Brain microvascular endothelial cell (primary cell): ENCODE data around the gene ROR2.
"Not testable (repeated sequence)": the region's sequence is repeated elsewhere in the genome, so short reads cannot be mapped to it uniquely, and the experiment has no call there.

Experiments
- DNase-seq: peaks from one replicate; pipeline ENCODE4 v3.0.0-alpha.2; 2020
- H3K27ac ChIP-seq: fragments of 250-450 bp; sonication (Bioruptor Pico); 2 replicates; pipeline ENCODE4 v1.5.1; 2020; ENCODE audit warnings: mild to moderate bottlenecking, moderate library complexity
- H3K27me3 ChIP-seq: fragments of 250-450 bp; sonication (Bioruptor Pico); replicated peaks from 2 replicates; pipeline ENCODE4 v1.5.1; 2020; ENCODE audit warnings: mild to moderate bottlenecking
- H3K36me3 ChIP-seq: fragments of 250-450 bp; sonication (Bioruptor Pico); replicated peaks from 2 replicates; pipeline ENCODE4 v1.5.1; 2020; ENCODE audit warnings: mild to moderate bottlenecking
- H3K4me3 ChIP-seq: 2 replicates; pipeline ENCODE4 v1.5.1; 2011; ENCODE audit warnings: low read depth, mild to moderate bottlenecking, control low read depth, low read length, moderate library complexity
- in situ Hi-C: cut with HindIII; loops from 2 replicates; pipeline ENCODE4 v1.10.0; 2017; ENCODE audit warnings: low sequenced_read_pairs, low pct_ligation_motif_present
- TF ChIP-seq, protein P1 (sequence below): IDR thresholded peaks from 2 replicates; pipeline ENCODE4 v1.5.1; 2011; ENCODE audit warnings: low read depth, mild to moderate bottlenecking, moderate library complexity, low read length, control low read depth, inconsistent platforms; ENCODE audit errors: missing control alignments

Gene ROR2

GRCh38 chr9:91986248-91986647, 36.2 kb upstream of the ROR2 start:
- DNase-seq: no peak
- Histone ChIP-seq H3K36me3 (no peaks in the 10 kb centered on the region), H3K27me3 (no peaks in the 10 kb centered on the region), H3K27ac (no peak overlapping the region), H3K4me3 (no peak overlapping the region)
- in situ Hi-C loops: no loop called here
- TF ChIP-seq, protein P1, sequence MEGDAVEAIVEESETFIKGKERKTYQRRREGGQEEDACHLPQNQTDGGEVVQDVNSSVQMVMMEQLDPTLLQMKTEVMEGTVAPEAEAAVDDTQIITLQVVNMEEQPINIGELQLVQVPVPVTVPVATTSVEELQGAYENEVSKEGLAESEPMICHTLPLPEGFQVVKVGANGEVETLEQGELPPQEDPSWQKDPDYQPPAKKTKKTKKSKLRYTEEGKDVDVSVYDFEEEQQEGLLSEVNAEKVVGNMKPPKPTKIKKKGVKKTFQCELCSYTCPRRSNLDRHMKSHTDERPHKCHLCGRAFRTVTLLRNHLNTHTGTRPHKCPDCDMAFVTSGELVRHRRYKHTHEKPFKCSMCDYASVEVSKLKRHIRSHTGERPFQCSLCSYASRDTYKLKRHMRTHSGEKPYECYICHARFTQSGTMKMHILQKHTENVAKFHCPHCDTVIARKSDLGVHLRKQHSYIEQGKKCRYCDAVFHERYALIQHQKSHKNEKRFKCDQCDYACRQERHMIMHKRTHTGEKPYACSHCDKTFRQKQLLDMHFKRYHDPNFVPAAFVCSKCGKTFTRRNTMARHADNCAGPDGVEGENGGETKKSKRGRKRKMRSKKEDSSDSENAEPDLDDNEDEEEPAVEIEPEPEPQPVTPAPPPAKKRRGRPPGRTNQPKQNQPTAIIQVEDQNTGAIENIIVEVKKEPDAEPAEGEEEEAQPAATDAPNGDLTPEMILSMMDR: no peak

- TF ChIP-seq, protein P1: no peak
- in situ Hi-C loops: no loop called here
- Histone ChIP-seq H3K27me3 (no peaks in the 10 kb centered on the region), H3K27ac (no peak overlapping the region), H3K36me3 (no peaks in the 10 kb centered on the region), H3K4me3 (no peak overlapping the region)
- no peak for DNase-seq
Measured at GRCh38 chr9:91985692-91986091, 35.7 kb upstream of the ROR2 start.

DNA sequence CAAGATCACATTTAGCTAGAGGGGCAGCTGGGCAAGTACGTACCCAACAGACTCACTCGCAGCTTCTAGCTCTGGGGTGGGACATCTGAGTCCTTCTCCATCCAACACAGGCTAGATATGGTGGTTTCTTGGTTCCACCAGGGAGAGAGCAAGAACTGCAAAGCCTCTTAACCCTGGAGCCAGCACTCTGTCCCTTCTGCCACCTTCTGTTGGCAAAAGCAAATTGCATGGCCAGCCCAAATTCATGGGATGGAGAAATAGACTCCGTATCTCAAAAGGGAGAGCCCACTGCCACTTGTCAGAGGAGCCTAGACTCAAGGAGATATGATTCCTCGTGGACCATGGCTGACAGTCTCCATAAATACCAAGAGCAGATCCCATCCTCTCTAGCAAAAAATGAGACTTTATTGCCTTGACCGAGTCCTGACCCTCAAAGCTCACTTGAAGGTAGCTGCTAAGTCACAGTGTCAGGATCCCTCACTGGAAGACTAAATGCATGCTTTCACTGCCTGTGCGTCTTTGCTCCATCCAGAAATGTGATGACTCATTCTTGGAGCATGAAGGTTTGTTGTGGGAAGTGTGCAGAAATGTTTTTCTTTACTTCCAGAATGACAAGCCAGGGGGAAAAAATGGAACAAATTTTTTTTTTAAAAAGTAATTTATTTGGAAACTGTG, 28.8 kb upstream of the ROR2 start:
- H3K4me3 ChIP-seq: no peak overlapping the region
- TF ChIP-seq, protein P1: peak; percentile 64
- in situ Hi-C loops: no loop called here
- DNase-seq: peak; percentile 88
- H3K36me3 ChIP-seq: no peaks in the 10 kb centered on the region
- no peaks in the 10 kb centered on the region for H3K27me3 ChIP-seq
- peak overlapping the region; percentile 66 for H3K27ac ChIP-seq

DNA sequence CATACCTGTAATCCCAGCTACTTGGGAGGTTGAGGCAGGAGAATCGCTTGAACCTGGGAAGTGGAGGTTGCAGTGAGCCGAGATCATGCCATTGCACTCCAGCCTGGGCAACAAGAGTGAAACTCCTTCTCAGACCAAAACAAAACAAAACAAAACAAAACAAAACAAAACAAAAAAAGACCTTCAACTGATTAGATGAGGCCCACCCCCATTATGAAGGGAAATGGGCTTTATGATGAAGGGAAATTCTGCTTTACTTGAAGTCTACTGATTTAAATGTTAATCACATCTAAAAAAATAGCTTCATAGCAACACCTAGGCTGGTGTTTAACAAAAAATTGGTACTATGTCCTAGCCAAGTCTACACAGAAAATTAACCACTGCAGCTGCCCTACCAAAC, 25.2 kb upstream of the ROR2 start:
- H3K4me3 ChIP-seq, H3K36me3 ChIP-seq, H3K27me3 ChIP-seq, H3K27ac ChIP-seq, in situ Hi-C loops, DNase-seq: not testable (repeated sequence)

DNA sequence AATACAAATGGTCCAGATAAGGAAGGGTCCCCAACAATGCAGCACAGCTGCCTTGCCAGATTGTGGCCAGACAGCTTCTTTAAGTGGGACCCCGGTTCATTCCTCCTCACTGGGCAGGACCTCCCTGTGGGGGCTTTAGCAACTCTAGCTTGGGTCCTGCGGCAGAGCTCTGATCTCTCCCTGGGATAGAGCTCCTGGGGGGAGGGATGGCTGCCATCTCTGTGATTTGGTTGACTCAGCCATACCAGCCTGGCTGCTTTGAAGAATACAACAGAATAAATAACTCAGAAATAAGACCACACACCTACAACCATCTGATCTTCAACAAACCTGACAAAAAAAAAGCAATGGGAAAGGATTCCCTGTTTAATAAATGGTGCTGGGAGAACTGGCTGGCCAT, 22.7 kb upstream of the ROR2 start:
- in situ Hi-C loops: no loop called here
- Histone ChIP-seq H3K27ac (no peak overlapping the region), H3K27me3 (no peaks in the 10 kb centered on the region), H3K4me3 (no peak overlapping the region), H3K36me3 (no peaks in the 10 kb centered on the region)
- no peak for DNase-seq
- TF ChIP-seq, protein P1: no peak

DNA sequence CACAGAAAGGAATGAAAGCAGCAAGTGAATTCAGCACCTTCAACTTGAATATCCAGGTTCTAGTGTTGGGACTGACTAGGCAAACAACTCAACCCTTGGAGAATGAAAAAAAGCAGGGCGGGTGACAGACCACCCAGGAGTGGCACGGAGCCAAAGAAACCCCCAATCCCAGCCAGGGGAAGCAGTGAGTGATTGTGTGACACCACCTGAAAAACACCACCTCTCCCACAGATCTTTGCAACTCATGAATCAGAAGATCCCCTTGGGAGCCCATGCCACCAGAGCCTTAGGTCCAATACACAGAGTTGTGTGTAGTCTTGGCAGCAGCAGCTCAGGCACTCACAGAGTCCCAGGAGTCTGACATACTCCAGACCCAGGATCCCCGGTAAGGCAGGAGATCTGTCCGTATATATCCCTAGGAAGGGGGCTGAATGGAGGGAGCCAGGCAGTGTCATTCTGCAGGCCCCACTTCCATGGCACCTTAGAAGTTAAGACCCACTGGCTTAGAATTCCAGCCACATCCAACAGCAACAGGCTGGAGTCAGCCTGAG, 22.1 kb upstream of the ROR2 start:
- no peaks in the 10 kb centered on the region for H3K27me3 ChIP-seq
- in situ Hi-C loops: no loop called here
- H3K36me3 ChIP-seq: no peaks in the 10 kb centered on the region
- no peak for DNase-seq
- no peak overlapping the region for H3K27ac ChIP-seq
- no peak overlapping the region for H3K4me3 ChIP-seq
- TF ChIP-seq, protein P1: no peak
